Activated T-cell treated with anti-CD3 and anti-CD28 coated beads, Interleukin-2, amount 50 U/mL, for 24 hours (primary cell): ENCODE measurements around the gene ICA1.
A peak's percentile ranks its signal among the peaks of the same experiment; 100 is the strongest.

Experiments
- DNase-seq: peaks from one replicate; pipeline ENCODE4 v3.0.0-alpha.2; 2020
- H3K27ac Mint-ChIP-seq: 2 replicates; pipeline ENCODE4 v1.8.0; 2020; ENCODE audit warnings: mild to moderate bottlenecking, mixed read lengths
- H3K27me3 Mint-ChIP-seq: 2 replicates; pipeline ENCODE4 v1.8.0; 2020; ENCODE audit warnings: mixed read lengths
- H3K36me3 Mint-ChIP-seq: 2 replicates; pipeline ENCODE4 v1.8.0; 2020; ENCODE audit warnings: low read depth, mixed read lengths
- H3K4me1 Mint-ChIP-seq: 2 replicates; pipeline ENCODE4 v1.8.0; 2020; ENCODE audit warnings: low read depth, mixed read lengths
- H3K4me3 Mint-ChIP-seq: 2 replicates; pipeline ENCODE4 v1.8.0; 2020; ENCODE audit warnings: mild to moderate bottlenecking, moderate library complexity, mixed read lengths
- H3K9me3 Mint-ChIP-seq: 2 replicates; pipeline ENCODE4 v1.8.0; 2020; ENCODE audit warnings: mixed read lengths

ICA1 gene

DNA sequence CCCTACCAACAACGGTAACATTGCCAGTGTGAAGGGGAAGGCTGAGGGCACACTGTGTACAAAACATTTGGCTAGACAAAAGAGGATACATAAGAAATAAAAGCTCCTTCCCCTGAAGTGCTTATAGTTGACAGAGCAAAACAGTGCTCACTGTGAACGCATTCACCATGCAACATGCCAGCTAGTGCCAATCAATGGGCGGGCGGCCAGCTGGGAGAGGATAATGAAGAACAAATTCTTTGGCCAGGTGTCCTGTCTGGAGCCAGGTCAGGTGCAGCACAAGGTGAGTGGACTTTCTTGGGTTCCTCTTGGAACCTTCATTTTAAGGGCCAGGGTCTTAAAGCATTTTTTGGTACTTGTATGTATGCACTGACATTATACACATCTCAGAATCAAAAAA lies 106.1 kb downstream of the ICA1 start:
- peaks cover 15% of the 10 kb centered on the region for H3K4me1 Mint-ChIP-seq
- H3K36me3 Mint-ChIP-seq, result no peaks in the 10 kb centered on the region
- H3K4me3 Mint-ChIP-seq, result no peak overlapping the region
- H3K27ac Mint-ChIP-seq, result no peak overlapping the region
- H3K27me3 Mint-ChIP-seq, result no peaks in the 10 kb centered on the region
- no peak for DNase-seq
- H3K9me3 Mint-ChIP-seq, result no peaks in the 10 kb centered on the region

DNA sequence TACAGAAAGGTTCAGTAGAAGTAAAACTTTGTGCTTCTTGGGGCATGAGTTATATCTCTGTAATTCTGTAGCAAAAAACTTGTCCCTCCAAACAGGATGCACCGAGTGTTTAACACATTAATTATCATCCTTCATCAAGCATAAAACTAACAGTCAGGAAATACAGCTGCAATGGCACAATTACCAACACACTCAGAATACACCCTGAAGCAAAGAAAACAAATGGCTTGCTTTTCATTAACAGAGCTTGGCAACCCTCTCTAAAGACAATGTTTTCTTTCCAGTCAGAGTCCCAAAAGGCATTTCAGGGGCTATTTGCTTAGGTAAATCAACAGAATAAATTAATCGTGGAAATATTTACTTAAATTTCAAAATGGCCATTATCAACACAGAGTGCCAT lies 107.7 kb downstream of the ICA1 start:
- DNase-seq, result no peak
- Mint-ChIP-seq H3K27me3 (no peaks in the 10 kb centered on the region), H3K36me3 (no peaks in the 10 kb centered on the region), H3K27ac (no peak overlapping the region), H3K9me3 (no peaks in the 10 kb centered on the region), H3K4me3 (no peak overlapping the region), H3K4me1 (peaks cover 28% of the 10 kb centered on the region)

DNA sequence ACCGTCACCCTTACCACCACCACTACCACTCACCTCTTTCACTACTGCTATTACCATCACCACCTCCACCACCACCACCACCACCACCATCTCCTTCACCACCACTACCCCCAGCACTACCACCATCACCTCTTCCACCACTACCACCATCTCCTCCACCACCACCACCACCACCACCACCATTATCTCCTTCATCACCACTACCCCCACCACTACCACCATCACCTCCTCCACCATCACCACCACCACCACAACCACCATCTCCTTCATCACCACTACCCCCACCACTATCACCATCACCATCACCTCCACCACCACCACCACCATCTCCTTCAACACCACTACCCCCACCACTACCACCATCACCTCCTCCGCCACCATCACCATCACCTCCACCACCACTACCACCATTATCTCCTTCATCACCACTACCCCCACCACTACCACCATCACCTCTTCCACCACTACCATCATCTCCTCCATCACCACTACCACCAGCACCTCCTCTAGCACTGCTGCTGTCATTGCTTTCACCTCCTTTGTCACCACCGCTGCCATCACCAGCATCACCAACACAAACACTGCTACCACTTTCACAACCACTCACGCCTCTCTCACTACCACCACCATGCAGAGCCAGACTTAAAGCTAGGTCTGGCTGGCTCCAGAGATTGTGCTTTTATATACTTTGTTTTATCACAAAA lies 109.3 kb downstream of the ICA1 start:
- no peak for DNase-seq
- Mint-ChIP-seq H3K9me3 (no peaks in the 10 kb centered on the region), H3K27ac (no peak overlapping the region), H3K36me3 (no peaks in the 10 kb centered on the region), H3K27me3 (no peaks in the 10 kb centered on the region), H3K4me3 (no peak overlapping the region), H3K4me1 (peaks cover 37% of the 10 kb centered on the region)

DNA sequence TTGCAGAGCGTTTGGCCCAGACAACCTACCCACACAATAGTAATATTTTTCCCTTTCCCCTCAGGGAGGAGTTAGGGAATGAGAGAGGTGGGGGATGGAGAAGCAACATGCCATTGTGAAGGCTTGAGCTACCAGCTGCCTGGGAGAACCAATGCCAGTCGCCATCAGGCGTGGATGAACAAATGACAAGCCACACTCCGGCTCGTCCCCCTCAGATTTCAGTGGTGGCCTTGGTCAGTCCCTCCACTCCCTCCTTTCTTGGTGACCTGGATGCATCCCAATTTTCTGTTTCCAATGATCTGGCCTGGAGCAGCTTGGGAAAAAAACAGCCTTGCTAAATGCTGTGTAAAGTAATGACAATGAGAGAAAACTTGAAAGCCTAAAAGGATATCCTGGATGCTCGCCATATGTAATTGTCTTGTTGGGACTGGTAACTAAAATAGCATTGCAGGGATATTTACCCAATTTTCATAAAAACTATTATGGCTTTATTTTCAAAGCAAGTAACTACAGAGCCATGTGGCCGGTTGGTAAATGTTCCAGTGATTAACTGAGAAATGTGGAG lies 110.7 kb downstream of the ICA1 start:
- peaks cover 38% of the 10 kb centered on the region for H3K4me1 Mint-ChIP-seq
- H3K27me3 Mint-ChIP-seq, result no peaks in the 10 kb centered on the region
- H3K4me3 Mint-ChIP-seq, result no peak overlapping the region
- no peaks in the 10 kb centered on the region for H3K36me3 Mint-ChIP-seq
- DNase-seq, result no peak
- no peak overlapping the region for H3K27ac Mint-ChIP-seq
- no peaks in the 10 kb centered on the region for H3K9me3 Mint-ChIP-seq

DNA sequence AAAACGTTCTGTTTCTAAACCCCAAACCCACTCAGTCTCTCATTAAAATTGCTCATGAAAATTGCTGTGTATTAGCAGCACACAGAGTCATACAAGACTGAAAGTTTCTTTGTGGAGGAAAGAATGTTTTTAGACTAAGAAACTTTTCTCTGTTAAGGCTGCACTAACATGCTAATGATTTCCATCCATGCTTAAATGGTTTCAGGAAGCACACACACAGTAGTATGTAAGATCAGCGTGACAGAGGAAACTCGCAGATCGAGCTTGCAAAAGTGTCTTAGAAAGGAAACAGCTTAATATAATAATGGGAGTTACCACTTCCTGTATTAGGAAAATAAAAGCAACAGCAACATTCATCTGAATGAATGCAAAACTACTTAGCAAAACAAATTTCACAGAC lies 112.7 kb downstream of the ICA1 start:
- DNase-seq, result no peak
- peaks cover 49% of the 10 kb centered on the region for H3K4me1 Mint-ChIP-seq
- H3K27ac Mint-ChIP-seq, result peak overlapping the region; percentile 53

DNA sequence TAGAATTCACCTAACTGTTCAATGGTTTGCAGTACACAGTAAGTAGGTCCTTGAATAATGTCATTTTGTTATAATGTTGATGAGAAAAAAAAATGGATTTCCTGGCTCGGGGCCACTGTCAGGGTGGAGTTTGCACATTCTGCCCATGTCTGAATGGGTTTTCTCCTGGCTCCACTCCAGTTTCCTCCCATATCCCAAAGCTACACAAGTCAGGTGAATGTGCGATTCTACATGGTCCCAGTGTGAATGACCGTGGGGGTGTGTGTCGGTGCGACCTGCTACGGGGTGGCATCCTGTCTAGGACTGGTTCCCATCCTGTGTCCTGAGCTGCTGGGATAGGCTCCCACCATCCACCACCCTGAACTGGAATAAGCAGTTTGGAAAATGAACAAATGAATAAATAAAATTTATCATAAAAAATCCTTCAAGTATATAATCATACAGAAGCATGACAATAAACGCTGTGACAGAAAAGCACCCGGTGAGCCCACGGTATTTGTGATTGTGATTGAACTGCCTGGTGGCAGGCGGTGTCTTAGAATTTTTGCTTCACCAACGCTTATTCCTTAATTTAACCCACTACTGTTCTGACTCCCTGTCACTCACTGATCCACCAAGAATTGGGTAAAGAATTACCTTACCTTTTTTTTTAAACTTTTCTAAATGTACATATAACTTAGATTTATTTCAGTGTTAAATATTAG lies 114.1 kb downstream of the ICA1 start:
- no peaks in the 10 kb centered on the region for H3K27me3 Mint-ChIP-seq
- DNase-seq, result no peak
- H3K4me3 Mint-ChIP-seq, result no peak overlapping the region
- H3K36me3 Mint-ChIP-seq, result no peaks in the 10 kb centered on the region
- peaks cover 59% of the 10 kb centered on the region for H3K4me1 Mint-ChIP-seq
- H3K9me3 Mint-ChIP-seq, result no peaks in the 10 kb centered on the region
- H3K27ac Mint-ChIP-seq, result no peak overlapping the region

More for the DNA sequence above, 112.7 kb downstream of the ICA1 start:
- Mint-ChIP-seq H3K36me3 (no peaks in the 10 kb centered on the region), H3K9me3 (no peaks in the 10 kb centered on the region), H3K27me3 (no peaks in the 10 kb centered on the region), H3K4me3 (no peak overlapping the region)

DNA sequence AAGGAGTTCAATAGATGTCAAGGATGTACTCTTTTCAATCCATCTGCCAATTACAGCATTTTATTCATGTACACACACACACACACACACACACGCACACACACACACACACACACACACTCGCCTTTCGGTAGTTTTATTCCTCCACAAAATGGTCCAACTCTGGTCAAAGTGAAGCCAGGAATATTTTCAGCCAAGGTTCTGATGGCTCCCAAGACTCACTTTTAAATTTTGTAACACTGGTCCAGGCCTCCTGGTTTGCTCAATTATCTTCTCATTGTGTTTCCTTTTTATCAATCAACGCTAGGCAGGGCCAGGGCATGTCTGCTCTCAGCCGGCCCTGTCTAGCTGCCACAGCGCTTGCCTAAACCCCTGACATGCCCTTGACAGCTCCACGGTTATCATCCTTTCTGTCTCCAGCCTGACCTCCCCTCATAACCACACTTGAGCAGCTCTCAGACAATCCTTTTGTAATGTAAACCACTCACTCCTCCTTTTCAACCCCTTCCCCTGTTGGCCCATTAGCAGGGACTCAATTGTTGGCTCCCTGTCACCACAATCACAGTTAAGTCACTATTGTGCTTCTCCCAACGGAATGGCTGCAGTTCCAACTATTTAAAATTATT lies 115.1 kb downstream of the ICA1 start:
- Mint-ChIP-seq H3K4me3 (no peak overlapping the region), H3K9me3 (no peaks in the 10 kb centered on the region), H3K4me1 (peaks cover 58% of the 10 kb centered on the region), H3K27me3 (no peaks in the 10 kb centered on the region), H3K27ac (no peak overlapping the region), H3K36me3 (no peaks in the 10 kb centered on the region)
- DNase-seq, result no peak

DNA sequence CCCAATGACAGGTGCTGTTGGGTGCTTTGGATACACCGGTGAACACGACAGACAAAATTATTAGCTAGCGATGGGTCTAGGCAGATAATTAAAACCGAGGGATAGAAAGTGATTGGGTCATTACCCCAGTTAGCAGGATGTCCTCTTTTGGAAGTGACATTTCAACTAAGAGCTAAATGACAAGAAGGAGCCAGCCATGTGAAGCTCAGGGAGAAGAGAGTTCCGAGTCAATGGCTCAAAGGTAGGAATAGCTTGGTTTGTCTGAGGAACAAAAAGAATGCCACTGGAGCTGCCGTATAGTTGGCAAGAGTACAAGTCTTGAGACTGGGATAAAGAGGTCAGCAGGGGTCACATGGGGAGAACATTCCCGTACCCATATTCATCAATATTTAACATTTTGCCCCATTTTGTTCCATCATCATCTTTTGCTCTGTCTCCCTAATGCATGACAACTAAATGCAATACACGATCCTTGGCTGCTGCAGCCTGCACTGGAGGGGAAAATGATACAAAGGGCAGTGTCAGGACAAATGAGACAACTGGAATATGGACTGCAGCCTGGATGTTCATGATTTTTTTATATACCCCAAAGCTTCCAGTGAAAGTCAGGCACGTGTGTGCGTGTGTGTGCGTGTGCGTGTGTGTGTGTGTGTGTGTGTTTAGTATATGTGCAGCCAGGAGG lies 115.7 kb downstream of the ICA1 start:
- no peaks in the 10 kb centered on the region for H3K9me3 Mint-ChIP-seq
- DNase-seq, result no peak
- no peak overlapping the region for H3K27ac Mint-ChIP-seq
- H3K4me3 Mint-ChIP-seq, result no peak overlapping the region
- H3K4me1 Mint-ChIP-seq, result peaks cover 52% of the 10 kb centered on the region
- H3K36me3 Mint-ChIP-seq, result no peaks in the 10 kb centered on the region
- H3K27me3 Mint-ChIP-seq, result no peaks in the 10 kb centered on the region

DNA sequence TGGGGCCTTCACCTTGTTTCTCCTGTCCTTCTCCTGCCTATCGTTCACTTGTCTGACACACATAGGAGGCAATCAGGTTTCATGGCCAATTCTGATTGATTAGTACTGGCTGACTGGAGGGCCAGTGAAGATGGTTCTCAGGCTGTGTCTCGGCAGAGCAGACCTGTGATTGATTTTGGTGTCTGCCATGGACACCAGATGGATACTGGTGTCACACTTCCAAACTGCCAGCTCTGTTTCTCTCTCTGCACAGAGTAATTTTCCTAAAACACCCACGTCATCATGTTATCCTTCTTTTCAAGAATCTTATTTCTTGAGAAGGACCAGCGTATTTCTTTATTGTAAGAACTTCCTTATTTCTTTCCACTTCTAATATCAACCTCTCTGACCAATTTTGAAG lies 117.1 kb downstream of the ICA1 start:
- H3K27me3 Mint-ChIP-seq, result no peaks in the 10 kb centered on the region
- no peaks in the 10 kb centered on the region for H3K36me3 Mint-ChIP-seq
- no peak for DNase-seq
- H3K4me1 Mint-ChIP-seq, result peaks cover 48% of the 10 kb centered on the region
- no peak overlapping the region for H3K27ac Mint-ChIP-seq
- no peaks in the 10 kb centered on the region for H3K9me3 Mint-ChIP-seq
- H3K4me3 Mint-ChIP-seq, result no peak overlapping the region

DNA sequence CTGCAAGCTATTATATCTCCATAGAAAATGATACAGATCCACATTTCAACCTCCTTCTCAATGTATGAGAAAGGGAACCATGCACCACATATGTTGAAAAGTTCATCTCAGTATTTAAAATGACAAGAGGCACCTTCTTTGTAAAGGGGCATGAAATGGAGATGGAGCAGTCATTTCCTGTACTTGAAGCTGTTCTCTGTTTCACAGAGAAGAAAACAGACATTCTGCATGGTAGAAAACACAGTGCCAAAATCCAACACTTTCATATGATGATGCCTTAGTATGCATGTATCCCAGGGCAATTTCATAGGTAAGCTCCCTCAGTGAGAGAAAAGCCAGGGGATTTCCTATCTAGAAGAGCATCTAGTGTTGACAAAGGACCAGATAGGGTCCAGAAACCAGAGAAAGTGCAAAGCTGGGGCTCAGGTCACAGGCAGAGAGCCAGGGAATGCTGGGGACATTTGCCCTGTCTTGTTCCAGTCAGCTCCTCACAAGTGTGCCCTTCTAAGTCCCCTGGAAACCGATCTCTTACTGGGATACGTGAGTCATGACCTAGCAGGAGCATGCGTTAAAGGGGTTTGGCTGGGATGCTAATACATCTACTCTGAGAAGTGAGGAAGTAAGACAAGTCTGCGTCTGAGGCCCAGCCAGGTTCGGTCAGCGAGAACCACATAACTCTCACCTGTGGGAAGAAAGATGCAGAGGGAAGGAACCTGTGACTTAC lies 118.7 kb downstream of the ICA1 start:
- H3K4me3 Mint-ChIP-seq, result no peak overlapping the region
- H3K4me1 Mint-ChIP-seq, result peaks cover 33% of the 10 kb centered on the region
- H3K27me3 Mint-ChIP-seq, result no peaks in the 10 kb centered on the region
- H3K9me3 Mint-ChIP-seq, result no peaks in the 10 kb centered on the region
- no peaks in the 10 kb centered on the region for H3K36me3 Mint-ChIP-seq
- H3K27ac Mint-ChIP-seq, result peak overlapping the region; percentile 45
- DNase-seq, result no peak

DNA sequence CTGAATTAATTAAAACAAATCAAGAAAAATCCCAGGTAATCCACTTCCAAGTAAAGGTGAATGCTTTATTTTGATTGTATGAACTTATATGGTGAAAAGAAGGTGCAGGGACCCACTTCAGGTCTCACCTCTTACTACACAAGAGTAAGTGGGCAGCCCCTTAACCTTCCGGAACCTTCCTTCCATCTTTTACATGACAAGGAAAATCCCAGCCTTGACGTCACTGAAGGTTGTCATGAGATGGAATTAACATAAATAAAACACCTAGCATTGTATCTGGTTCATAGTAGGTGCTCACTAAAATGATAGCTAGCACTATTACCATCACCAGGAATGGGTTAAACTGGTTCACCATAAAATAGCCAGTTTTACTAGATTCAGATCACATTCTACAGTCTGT lies 119.5 kb downstream of the ICA1 start:
- Mint-ChIP-seq H3K27ac (no peak overlapping the region), H3K4me1 (peaks cover 33% of the 10 kb centered on the region), H3K4me3 (no peak overlapping the region), H3K27me3 (no peaks in the 10 kb centered on the region), H3K9me3 (no peaks in the 10 kb centered on the region), H3K36me3 (no peaks in the 10 kb centered on the region)
- DNase-seq, result no peak

DNA sequence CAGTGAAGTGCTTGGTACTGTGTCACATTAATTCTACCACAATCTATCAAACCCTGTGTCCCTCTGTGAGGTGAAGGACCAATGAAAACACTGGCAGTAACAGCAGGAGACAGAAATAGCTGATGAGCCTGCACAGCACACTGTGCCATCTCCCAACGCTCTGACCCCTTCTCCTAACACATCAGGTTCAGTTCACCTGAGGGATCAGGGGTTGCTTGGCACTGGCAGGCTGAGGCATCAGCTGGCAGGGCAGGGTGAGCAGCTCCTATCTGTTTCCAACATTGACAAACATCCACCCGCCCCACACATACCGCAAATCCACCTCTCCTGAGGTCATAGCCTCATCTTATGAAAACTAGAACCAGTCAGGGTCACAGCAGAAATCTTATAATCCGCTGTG lies 120.9 kb downstream of the ICA1 start:
- Mint-ChIP-seq H3K4me1 (peaks cover 32% of the 10 kb centered on the region), H3K27ac (peak overlapping the region; percentile 27), H3K27me3 (no peaks in the 10 kb centered on the region), H3K36me3 (no peaks in the 10 kb centered on the region), H3K4me3 (no peak overlapping the region), H3K9me3 (no peaks in the 10 kb centered on the region)
- DNase-seq, result no peak

DNA sequence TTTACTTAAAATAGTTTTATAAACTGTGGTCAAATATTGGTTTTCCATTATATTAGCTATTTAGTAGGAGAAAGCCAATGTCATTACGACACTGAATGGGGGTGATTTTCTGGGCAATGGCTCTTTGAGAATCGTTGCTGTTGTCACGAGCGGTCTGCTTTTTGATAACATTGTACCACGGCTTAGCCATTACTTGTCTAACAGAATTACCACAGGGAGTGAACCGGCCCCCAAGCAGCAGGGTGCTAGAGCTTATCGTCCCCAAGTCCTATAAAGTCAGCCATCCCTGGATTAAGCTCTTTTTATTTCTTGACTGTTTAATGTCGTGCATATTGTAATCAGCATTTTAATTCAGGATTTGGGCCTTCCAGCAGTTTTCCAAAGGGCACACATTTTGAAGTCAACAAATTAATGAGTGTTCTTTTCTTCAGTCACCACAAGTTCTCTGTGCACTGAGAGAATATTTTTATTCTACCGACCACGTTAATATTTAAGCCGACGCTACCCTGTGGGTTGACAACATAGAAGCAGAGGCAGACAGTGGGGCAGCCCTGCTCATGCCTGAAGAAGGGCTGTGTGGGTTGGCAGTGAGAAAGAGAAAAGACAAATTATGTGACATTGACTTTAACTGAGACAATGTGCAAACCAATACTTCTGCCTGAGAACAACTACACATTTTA lies 125.8 kb downstream of the ICA1 start:
- Mint-ChIP-seq H3K27me3 (no peaks in the 10 kb centered on the region), H3K27ac (no peak overlapping the region)
- no peak for DNase-seq

DNA sequence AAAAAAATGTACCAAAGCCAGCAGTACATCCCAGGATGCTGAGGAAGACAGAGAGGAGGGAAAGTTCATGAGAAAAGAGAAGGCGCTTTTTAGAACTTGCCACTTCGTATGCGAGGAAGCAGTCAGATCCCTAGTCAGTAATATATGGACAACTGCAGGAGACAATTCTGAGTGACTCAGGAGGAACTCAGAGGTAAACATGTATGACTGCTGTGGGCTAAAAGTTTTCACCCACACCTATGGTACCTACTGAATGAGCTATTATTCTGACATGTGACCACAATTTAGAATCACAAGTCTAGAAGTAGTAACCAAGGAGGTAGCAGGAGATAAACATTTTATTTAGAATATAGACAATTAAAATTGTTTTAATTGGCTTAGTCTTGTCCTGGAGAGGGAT lies 126.5 kb downstream of the ICA1 start:
- Mint-ChIP-seq H3K27me3 (no peaks in the 10 kb centered on the region), H3K9me3 (no peaks in the 10 kb centered on the region), H3K36me3 (no peaks in the 10 kb centered on the region), H3K4me3 (no peak overlapping the region), H3K27ac (peak overlapping the region; percentile 28), H3K4me1 (peaks cover 55% of the 10 kb centered on the region)
- no peak for DNase-seq

More for the DNA sequence above, 125.8 kb downstream of the ICA1 start:
- Mint-ChIP-seq H3K36me3 (no peaks in the 10 kb centered on the region), H3K4me3 (no peak overlapping the region), H3K9me3 (no peaks in the 10 kb centered on the region), H3K4me1 (peaks cover 51% of the 10 kb centered on the region)
